HG02840 (cell line): ENCODE data around the gene LSM14B.

Source experiments
- ATAC-seq: cut with Tn5 transposase; IDR thresholded peaks from one replicate; pipeline ENCODE4 v1.9.1; 2021; ENCODE audit warnings: mild to moderate bottlenecking, moderate library complexity, moderate number of reproducible peaks; ENCODE audit not compliant: unreplicated experiment, low FRiP score

LSM14B gene

DNA sequence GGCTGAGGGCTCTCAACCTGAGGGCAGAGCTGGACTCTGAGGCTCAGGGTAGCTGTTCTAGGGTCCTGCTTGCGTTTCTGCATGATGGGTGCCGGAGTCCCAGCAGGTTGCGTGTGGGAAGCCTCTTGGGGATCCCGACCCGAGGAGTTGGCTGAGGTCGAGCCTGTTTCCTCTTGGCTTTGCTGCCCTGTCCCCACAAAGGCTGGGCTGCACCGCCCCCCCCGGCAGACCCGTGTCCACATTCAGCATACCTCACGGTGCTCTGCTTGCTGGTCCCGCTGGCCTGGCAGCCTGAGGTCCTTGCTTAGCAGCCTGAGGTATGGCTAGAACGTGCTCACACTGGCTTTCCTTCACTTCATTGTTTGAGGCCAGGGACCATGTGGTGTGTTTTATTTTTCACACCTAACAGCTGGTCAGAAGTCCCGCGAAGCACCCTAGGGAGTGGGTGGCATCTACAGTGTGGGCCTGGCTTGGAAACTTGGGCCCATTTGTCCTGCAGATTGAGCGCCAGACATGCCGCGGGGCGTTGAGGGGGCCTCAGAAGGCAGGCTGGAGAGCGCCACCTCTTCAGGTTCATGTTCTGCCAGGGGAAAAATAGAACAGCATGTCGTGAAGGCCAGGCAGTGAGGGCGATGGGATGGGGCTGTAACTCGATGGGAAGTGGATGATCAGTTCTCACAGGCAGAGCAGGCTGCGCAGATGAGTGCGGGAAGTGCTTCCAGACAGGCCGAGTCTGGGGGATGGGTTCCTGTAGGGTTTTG is 9.5 kb downstream of the LSM14B start:
- ATAC-seq, result no peak

DNA sequence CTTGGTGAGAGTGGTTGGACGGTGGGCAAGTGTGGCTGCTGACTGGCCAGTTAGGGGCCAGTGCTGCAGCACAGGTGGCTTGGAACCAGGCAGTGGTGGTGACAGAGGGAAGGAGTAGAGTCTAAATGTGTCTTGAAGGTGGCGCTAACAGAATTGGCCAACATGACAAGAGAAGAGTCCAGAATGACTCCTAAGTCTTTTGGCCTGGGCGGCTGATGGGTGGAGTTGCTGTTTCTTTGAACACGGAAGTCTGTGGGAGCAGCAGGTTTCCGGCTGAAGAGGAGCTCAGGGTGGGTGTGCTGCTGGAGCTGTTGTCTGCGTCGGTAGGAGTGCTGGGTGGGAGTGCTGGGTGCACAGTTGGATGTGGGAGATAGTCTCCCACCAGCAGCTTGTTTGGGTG is 10.1 kb downstream of the LSM14B start:
- ATAC-seq, result no peak

GRCh38 chr20:62133051-62133845 is 11.0 kb downstream of the LSM14B start:
- no peak for ATAC-seq

DNA sequence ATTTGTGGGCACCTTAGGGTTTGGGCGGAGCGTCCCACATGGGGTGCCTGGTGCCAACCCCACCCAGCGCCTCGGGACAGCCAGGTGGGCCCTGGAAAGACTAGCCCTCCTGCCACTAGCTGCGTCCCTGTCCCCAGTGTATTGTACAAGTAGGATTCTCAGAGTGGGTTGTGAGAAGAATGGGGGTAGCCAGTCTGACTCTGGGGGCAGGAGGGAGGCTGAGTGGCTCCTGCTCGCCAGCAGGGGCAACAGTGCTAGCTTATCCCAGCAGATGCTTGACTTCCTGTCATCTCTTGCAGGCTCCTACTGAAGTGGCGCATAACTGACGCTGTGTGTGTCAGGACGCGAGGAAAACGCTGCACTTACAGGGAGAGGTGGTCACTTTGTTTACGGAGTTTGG is 11.6 kb downstream of the LSM14B start:
- ATAC-seq, result no peak

- ATAC-seq, result no peak
Observed at GRCh38 chr20:62134735-62135231, 12.5 kb downstream of the LSM14B start.

GRCh38 chr20:62135573-62136266 is 13.4 kb downstream of the LSM14B start:
- ATAC-seq, result no peak

DNA sequence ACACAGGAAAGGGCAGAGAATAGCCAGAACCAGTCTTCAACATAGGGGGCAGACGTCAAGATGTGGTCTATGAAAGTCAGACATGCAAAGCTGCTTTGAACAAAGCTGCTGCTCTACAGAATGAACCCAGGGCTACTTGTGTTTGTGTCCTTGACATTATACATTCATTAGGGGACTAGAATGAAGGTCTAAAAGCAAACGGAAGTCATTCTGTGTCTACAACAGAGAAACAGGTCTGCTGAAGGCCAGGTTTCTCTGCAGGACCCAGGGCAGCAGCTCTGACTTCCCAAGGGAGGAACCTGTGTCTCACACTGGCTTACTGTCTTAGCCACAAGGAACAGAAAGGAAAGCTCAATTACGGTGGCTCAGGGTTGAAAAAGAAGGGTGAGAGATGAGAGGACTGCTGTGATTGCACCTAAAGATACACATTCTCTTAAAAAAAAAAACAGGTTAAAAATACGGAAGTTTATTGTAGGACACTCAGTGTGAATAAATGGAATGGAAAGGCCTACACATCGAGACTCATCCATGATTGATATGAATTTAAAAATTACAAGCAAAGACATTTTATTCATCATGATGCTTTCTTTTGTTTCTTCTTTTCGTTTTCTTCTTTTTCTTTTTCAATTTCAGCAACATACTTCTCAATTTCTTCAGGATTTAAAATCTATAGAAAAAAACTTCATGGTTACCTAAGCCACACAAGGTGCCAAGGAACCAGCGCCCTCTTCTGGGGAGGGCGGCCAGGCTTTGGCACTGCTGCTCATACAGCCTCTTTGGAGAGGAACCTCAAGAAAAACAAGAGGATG is 14.2 kb downstream of the LSM14B start:
- ATAC-seq, result no peak

- no peak for ATAC-seq
Observed at GRCh38 chr20:62137092-62137384, 14.8 kb downstream of the LSM14B start.

GRCh38 chr20:62137478-62138203 is 15.4 kb downstream of the LSM14B start:
- no peak for ATAC-seq

DNA sequence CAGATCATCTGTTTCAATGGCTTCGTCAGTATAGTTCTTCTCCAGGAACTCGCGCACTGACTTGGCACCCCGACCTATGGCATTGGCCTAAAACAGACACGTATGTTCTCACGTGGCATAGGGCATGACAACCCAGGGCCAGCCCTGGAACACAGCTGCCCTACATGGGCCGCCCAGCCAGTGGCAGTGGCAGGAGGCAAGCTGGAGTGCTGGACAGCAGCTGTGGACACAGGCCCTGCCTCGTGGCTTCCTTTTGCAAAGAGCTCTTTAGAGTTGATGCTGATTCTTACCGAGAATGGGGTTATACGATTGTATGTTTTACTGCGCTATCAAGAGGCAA is 15.9 kb downstream of the LSM14B start:
- ATAC-seq, result no peak

- no peak for ATAC-seq
Observed at GRCh38 chr20:62138912-62139311, 16.6 kb downstream of the LSM14B start.

- no peak for ATAC-seq
Observed at GRCh38 chr20:62139636-62140035, 17.4 kb downstream of the LSM14B start.

DNA sequence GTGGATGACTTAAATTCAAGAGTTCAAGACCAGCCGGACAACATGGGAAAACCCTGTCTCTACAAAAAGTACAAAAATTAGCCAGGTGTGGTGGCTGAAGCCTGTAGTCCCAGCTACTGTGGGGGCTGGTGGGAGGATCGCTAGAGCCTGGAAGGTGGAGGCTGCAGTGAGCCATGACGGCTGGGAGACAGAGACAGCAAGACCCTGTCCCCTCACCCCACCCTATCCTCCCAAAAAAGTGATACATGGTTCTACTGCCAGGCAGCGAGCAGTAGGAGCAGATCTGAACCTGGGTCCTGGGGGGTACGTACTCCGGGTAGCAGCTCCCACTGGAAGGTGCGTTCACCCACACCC is 18.7 kb downstream of the LSM14B start:
- ATAC-seq, result no peak

DNA sequence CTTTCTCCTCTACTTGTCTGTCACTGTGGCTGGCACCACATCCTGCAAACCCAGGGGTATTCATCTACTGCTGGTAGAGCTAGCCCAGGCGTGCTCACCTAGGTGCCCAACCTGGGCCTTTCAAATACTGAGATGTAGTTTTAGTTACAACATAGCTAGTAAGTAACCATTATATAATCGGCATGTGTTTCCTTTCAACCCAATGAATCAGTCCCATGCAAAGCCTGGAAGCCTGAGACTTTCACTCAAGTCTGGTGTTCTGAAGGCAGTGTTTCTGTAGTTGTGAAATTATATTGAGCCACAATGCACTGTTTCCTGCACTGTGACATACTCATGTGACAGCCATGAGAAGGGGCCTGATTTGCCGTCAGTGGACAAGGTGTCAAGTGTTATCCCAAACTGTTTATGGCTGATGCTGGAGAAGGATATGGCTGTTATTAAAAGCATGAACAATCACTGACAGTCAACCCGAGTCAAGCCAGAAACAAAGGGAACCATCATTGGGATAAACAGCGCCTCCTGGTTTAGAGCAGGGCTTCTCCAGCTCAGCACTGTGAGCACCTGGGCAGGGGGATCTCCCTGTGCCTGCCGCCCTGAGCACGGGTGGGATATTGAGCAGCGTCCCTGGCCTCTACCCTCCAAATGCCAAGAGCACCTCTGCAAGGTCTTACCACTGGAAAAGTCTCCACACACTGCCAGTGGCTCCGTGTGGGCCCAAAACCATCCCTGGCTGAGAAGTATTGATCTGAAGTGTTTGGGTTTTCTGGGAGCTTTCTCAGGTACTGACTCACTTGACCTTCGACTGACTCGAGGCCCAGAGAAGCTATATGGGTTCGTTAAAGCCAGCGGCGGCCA is 19.3 kb downstream of the LSM14B start:
- no peak for ATAC-seq

GRCh38 chr20:62142252-62143080 is 20.2 kb downstream of the LSM14B start:
- ATAC-seq, result peak; percentile 25

- ATAC-seq, result peak; percentile 69
Observed at GRCh38 chr20:62143081-62143956, 21.0 kb downstream of the LSM14B start, which contains the start of the genes PSMA7 and SS18L1. PSMA7 (minus strand) TSS chr20:62143394; CDS start chr20:62143303, 91 bp downstream. SS18L1 (plus strand) TSS chr20:62143769; CDS start chr20:62143821, 52 bp downstream.
